CD14-positive monocyte (primary cell): ENCODE results near the gene PLOD2. TPM values are rescaled to one million over a fixed set of nuclear protein-coding genes. Genes with fewer than 3 reads are reported as not detected.

Experiments used
- DNase-seq, 3 donors: peaks; one replicate each; pipeline ENCODE4 v3.0.0-alpha.2; 2011 to 2022
- H2AFZ ChIP-seq: 2 replicates; pipeline ENCODE4 v1.6.0; 2012; ENCODE audit warnings: mild to moderate bottlenecking, low read depth, low read length, inconsistent platforms; ENCODE audit not compliant: insufficient read depth, poor library complexity, severe bottlenecking
- H3K27ac ChIP-seq, 2 donors: 1 replicate in 1 of 2; 2 replicates in 1 of 2; pipeline ENCODE4 v1.5.1; 2012 to 2013; ENCODE audit warnings: low read length in 2 of 2, control low read depth in 1 of 2, inconsistent platforms in 1 of 2, low read depth in 1 of 2, mild to moderate bottlenecking in 1 of 2
- H3K27me3 ChIP-seq, 2 donors: one replicate each; pipeline versions ENCODE4 v1.6.0 to v1.6.1; 2011 to 2013; ENCODE audit warnings: low read length in 2 of 2; ENCODE audit not compliant: control insufficient read depth in 2 of 2, insufficient read depth in 2 of 2
- H3K36me3 ChIP-seq, 2 donors: replicated peaks in 1 of 2; 1 replicate in 1 of 2; 2 replicates in 1 of 2; pipeline versions ENCODE4 v1.5.1 to v1.6.1; 2012 to 2013; ENCODE audit warnings: low read length in 2 of 2, control low read depth in 1 of 2, inconsistent platforms in 1 of 2, mild to moderate bottlenecking in 1 of 2; ENCODE audit not compliant: insufficient read depth in 2 of 2, control insufficient read depth in 1 of 2
- H3K4me1 ChIP-seq, 2 donors: 1 replicate in 1 of 2; 2 replicates in 1 of 2; pipeline versions ENCODE4 v1.5.1 to v1.6.1; 2012 to 2013; ENCODE audit warnings: low read length in 2 of 2, control low read depth in 1 of 2, inconsistent platforms in 1 of 2, mild to moderate bottlenecking in 1 of 2, moderate library complexity in 1 of 2; ENCODE audit not compliant: insufficient read depth in 2 of 2, control insufficient read depth in 1 of 2
- H3K4me2 ChIP-seq: replicated peaks from 2 replicates; pipeline ENCODE3; 2012; ENCODE audit warnings: low read length, moderate library complexity, mild to moderate bottlenecking; ENCODE audit not compliant: poor library complexity, severe bottlenecking; ENCODE audit errors: extremely low read depth
- H3K4me3 ChIP-seq, 3 experiments: fragments of 200-600 bp in 1 of 3; sonication (generic) in 1 of 3; replicated peaks in 1 of 3; 1 replicate in 2 of 3; 2 replicates in 1 of 3; pipeline ENCODE4 v1.5.1; 2011 to 2013; ENCODE audit warnings: low read length in 3 of 3, mild to moderate bottlenecking in 3 of 3, control low read depth in 2 of 3, low read depth in 2 of 3, inconsistent platforms in 1 of 3, moderate library complexity in 1 of 3
- H3K79me2 ChIP-seq: 2 replicates; pipeline ENCODE4 v1.6.0; 2012; ENCODE audit warnings: mild to moderate bottlenecking, control low read depth, inconsistent platforms, low read length, moderate library complexity; ENCODE audit not compliant: insufficient read depth
- H3K9ac ChIP-seq: 2 replicates; pipeline ENCODE4 v1.6.0; 2017; ENCODE audit warnings: low read length, mild to moderate bottlenecking; ENCODE audit not compliant: insufficient read depth, poor library complexity, severe bottlenecking
- H3K9me3 ChIP-seq, 2 donors: replicated peaks in 1 of 2; 1 replicate in 1 of 2; 2 replicates in 1 of 2; pipeline versions ENCODE4 v1.5.1 to v1.6.1; 2012 to 2013; ENCODE audit warnings: low read length in 2 of 2, control low read depth in 1 of 2; ENCODE audit not compliant: control insufficient read depth in 1 of 2, insufficient read depth in 1 of 2
- H4K20me1 ChIP-seq: 2 replicates; pipeline ENCODE4 v1.6.0; 2012; ENCODE audit warnings: mild to moderate bottlenecking, low read length, control low read depth, moderate library complexity; ENCODE audit not compliant: insufficient read depth
- H3K27ac Mint-ChIP-seq, 7 donors: one replicate each; pipeline ENCODE4 v1.8.0; 2020; ENCODE audit warnings: mild to moderate bottlenecking in 7 of 7, mixed read lengths in 7 of 7, moderate library complexity in 6 of 7, inconsistent platforms in 2 of 7
- H3K27me3 Mint-ChIP-seq, 3 donors: one replicate each; pipeline ENCODE4 v1.8.0; 2021 to 2022; ENCODE audit warnings: low read depth in 3 of 3, mild to moderate bottlenecking in 3 of 3, mixed read lengths in 3 of 3, moderate library complexity in 3 of 3, inconsistent platforms in 1 of 3
- H3K36me3 Mint-ChIP-seq, 2 donors: one replicate each; pipeline ENCODE4 v1.8.0; 2020; ENCODE audit warnings: mixed read lengths in 2 of 2, inconsistent platforms in 1 of 2, mild to moderate bottlenecking in 1 of 2
- H3K4me1 Mint-ChIP-seq: one replicate; pipeline ENCODE4 v1.8.0; 2020; ENCODE audit warnings: mild to moderate bottlenecking, mixed read lengths
- H3K4me3 Mint-ChIP-seq, 2 donors: one replicate each; pipeline ENCODE4 v1.8.0; 2020; ENCODE audit warnings: mild to moderate bottlenecking in 2 of 2, mixed read lengths in 2 of 2, moderate library complexity in 1 of 2
- H3K9me3 Mint-ChIP-seq, 7 donors: one replicate each; pipeline ENCODE4 v1.8.0; 2020 to 2022; ENCODE audit warnings: mixed read lengths in 7 of 7, mild to moderate bottlenecking in 6 of 7, moderate library complexity in 6 of 7, inconsistent platforms in 2 of 7
- CTCF ChIP-seq: fragments of 200-600 bp; IDR thresholded peaks from one replicate; pipeline ENCODE4 v1.8.0; 2022; ENCODE audit warnings: antibody characterized with exemption, mild to moderate bottlenecking
- WGBS: methylation state at CpG from one replicate; pipeline ENCODE4 v1.1.5; 2013; ENCODE audit warnings: missing lambda C conversion rate; ENCODE audit not compliant: insufficient coverage; 5-methylcytosine and 5-hydroxymethylcytosine counted together
- intact Hi-C, 2 donors: fragments of 100-400 bp; cut with micrococcal nuclease; formaldehyde crosslinking; loops; one replicate each; pipeline versions ENCODE4 v1.15.0 to v1.15.1; 2023
- polyA plus RNA-seq, 3 donors: library from polyadenylated mRNA; depleted of rRNA in 1 of 3; unstranded in 2 of 3; stranded (reverse) in 1 of 3; fragments of 300-500 nt in 2 of 3; fragments of >200 nt in 1 of 3; fragmentation: Illumina TruSeq in 2 of 3; gene quantifications; 1 replicate in 2 of 3; 2 replicates in 1 of 3; pipeline ENCODE4 v1.2.3, GENCODE V29; 2012 to 2021

Gene PLOD2
- polyA plus RNA-seq, 3 donors: not detected

GRCh38 chr3:146139586-146140110 lies 21.3 kb downstream of the PLOD2 start:
- Histone ChIP-seq H3K4me2 (no peak overlapping the region), H3K9me3 (no peaks in the 10 kb centered on the region), H3K9ac (no peak overlapping the region), H3K79me2 (no peaks in the 10 kb centered on the region), H3K4me3 (no peak overlapping the region), H3K27ac (no peak overlapping the region), H4K20me1 (no peaks in the 10 kb centered on the region), H3K27me3 (no peaks in the 10 kb centered on the region), H3K36me3 (no peaks in the 10 kb centered on the region), H2AFZ (no peak overlapping the region), H3K4me1 (no peaks in the 10 kb centered on the region)
- no peaks in the 10 kb centered on the region for H3K27me3 Mint-ChIP-seq
- DNase-seq: no peak
- H3K4me1 Mint-ChIP-seq: no peaks in the 10 kb centered on the region
- intact Hi-C loops: no loop called here
- H3K9me3 Mint-ChIP-seq: peaks cover 0 to 4% (median 0%) of the 10 kb centered on the region in 7 donors
- no peak overlapping the region for H3K27ac Mint-ChIP-seq
- TF ChIP-seq CTCF: no peak
- H3K36me3 Mint-ChIP-seq: no peaks in the 10 kb centered on the region
- WGBS: no CpG with 5 or more reads among the region's 3 CpGs
- no peak overlapping the region for H3K4me3 Mint-ChIP-seq

- H3K9me3 ChIP-seq: no peaks in the 10 kb centered on the region
- H2AFZ ChIP-seq: no peak overlapping the region
- H3K27ac Mint-ChIP-seq: no peak overlapping the region
- H3K36me3 Mint-ChIP-seq: no peaks in the 10 kb centered on the region
- H3K9me3 Mint-ChIP-seq: peaks cover 0 to 4% (median 0%) of the 10 kb centered on the region in 7 donors
- H3K4me3 ChIP-seq: no peak overlapping the region
- H3K4me3 Mint-ChIP-seq: no peak overlapping the region
- no peak for DNase-seq
- H3K27ac ChIP-seq: no peak overlapping the region
- no peaks in the 10 kb centered on the region for H3K27me3 ChIP-seq
- no peak overlapping the region for H3K9ac ChIP-seq
- TF ChIP-seq CTCF: no peak
- H3K36me3 ChIP-seq: no peaks in the 10 kb centered on the region
- WGBS: 100% methylated on average over 1 of the region's 2 CpGs
- no peaks in the 10 kb centered on the region for H3K27me3 Mint-ChIP-seq
- intact Hi-C loops: no loop called here
- no peaks in the 10 kb centered on the region for H3K79me2 ChIP-seq
- H3K4me1 ChIP-seq: no peaks in the 10 kb centered on the region
- no peaks in the 10 kb centered on the region for H4K20me1 ChIP-seq
- H3K4me2 ChIP-seq: no peak overlapping the region
- H3K4me1 Mint-ChIP-seq: no peaks in the 10 kb centered on the region
These were observed 22.1 kb downstream of the PLOD2 start for GRCh38 chr3:146138902-146139301.
